ENCODE results near the gene LHX3. TPM values are rescaled to one million over a fixed set of nuclear protein-coding genes. Genes with fewer than 3 reads are reported as not detected.
A peak's percentile ranks its signal among the peaks of the same experiment; 100 is the strongest.

Gene LHX3
- total RNA-seq, 2 donors from 2014 or later = not detected

GRCh38 chr9:136244122-136244968, 39.4 kb upstream of the LHX3 start:
- Histone ChIP-seq H3K9me3 (no peaks in the 10 kb centered on the region), H3K4me3 (peak overlapping the region; percentile 83), H3K27ac (no peak overlapping the region), H3K36me3 (no peaks in the 10 kb centered on the region), H3K27me3 (replicated peaks; ENCODE audit: insufficient read depth) (no peaks in the 10 kb centered on the region), H3K4me1 (ENCODE audit: control insufficient read depth in 1 of 2, low read depth in 2 of 2) (peaks cover 8 to 13% of the 10 kb centered on the region in 2 donors)
- DNase-seq (ENCODE audit: low spot score) (no peak), ATAC-seq (ENCODE audit: insufficient number of reproducible peaks, low FRiP score, low read depth) (no peak)
- TF ChIP-seq, protein P1, sequence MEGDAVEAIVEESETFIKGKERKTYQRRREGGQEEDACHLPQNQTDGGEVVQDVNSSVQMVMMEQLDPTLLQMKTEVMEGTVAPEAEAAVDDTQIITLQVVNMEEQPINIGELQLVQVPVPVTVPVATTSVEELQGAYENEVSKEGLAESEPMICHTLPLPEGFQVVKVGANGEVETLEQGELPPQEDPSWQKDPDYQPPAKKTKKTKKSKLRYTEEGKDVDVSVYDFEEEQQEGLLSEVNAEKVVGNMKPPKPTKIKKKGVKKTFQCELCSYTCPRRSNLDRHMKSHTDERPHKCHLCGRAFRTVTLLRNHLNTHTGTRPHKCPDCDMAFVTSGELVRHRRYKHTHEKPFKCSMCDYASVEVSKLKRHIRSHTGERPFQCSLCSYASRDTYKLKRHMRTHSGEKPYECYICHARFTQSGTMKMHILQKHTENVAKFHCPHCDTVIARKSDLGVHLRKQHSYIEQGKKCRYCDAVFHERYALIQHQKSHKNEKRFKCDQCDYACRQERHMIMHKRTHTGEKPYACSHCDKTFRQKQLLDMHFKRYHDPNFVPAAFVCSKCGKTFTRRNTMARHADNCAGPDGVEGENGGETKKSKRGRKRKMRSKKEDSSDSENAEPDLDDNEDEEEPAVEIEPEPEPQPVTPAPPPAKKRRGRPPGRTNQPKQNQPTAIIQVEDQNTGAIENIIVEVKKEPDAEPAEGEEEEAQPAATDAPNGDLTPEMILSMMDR (IDR thresholded peaks at IDR 0.05) = no peak

DNA sequence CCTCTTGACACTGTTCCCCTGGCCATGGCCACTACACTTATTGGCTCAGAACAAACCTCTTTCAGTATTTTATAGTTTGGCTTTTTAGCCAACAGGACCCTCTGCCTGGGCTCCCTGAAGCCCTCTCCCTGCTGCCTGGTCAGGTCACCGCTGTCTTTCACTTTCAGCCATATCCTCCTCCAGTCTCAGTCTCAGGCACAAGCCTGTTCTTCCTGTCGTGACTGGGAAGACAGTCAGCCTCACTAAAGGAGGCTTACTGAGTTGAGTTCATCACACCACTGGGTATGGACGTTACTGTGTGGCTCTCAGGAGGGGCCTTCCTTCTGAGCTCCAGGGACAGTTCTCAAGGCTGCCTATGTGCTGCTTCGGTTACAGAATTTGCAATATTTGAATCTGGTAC, 38.7 kb upstream of the LHX3 start:
- DNase-seq (ENCODE audit: low spot score) = no peak
- H3K4me1 ChIP-seq (ENCODE audit: control insufficient read depth in 1 of 2, low read depth in 2 of 2) = peaks cover 8 to 13% of the 10 kb centered on the region in 2 donors
- TF ChIP-seq, protein P1 (IDR thresholded peaks at IDR 0.05) = no peak

GRCh38 chr9:136242918-136243525, 38.1 kb upstream of the LHX3 start:
- Histone ChIP-seq H3K27ac (no peak overlapping the region), H3K9me3 (no peaks in the 10 kb centered on the region), H3K4me1 (ENCODE audit: control insufficient read depth in 1 of 2, low read depth in 2 of 2) (peaks cover 8 to 13% of the 10 kb centered on the region in 2 donors), H3K4me3 (no peak overlapping the region), H3K27me3 (replicated peaks; ENCODE audit: insufficient read depth) (no peaks in the 10 kb centered on the region), H3K36me3 (no peaks in the 10 kb centered on the region)
- no peak for DNase-seq (ENCODE audit: low spot score)
- no peak for ATAC-seq (ENCODE audit: insufficient number of reproducible peaks, low FRiP score, low read depth)
- TF ChIP-seq, protein P1 (IDR thresholded peaks at IDR 0.05) = no peak

More for the DNA sequence above, 38.7 kb upstream of the LHX3 start:
- H3K27me3 ChIP-seq (replicated peaks; ENCODE audit: insufficient read depth) = no peaks in the 10 kb centered on the region
- H3K4me3 ChIP-seq = no peak overlapping the region
- no peaks in the 10 kb centered on the region for H3K9me3 ChIP-seq
- ATAC-seq (ENCODE audit: insufficient number of reproducible peaks, low FRiP score, low read depth) = no peak
- no peaks in the 10 kb centered on the region for H3K36me3 ChIP-seq
- no peak overlapping the region for H3K27ac ChIP-seq

GRCh38 chr9:136242248-136242647, 37.3 kb upstream of the LHX3 start:
- TF ChIP-seq, protein P1 (IDR thresholded peaks at IDR 0.05) = no peak
- peaks cover 8 to 13% of the 10 kb centered on the region in 2 donors for H3K4me1 ChIP-seq (ENCODE audit: control insufficient read depth in 1 of 2, low read depth in 2 of 2)
- no peak for ATAC-seq (ENCODE audit: insufficient number of reproducible peaks, low FRiP score, low read depth)

GRCh38 chr9:136241542-136241941, 36.6 kb upstream of the LHX3 start:
- no peak for DNase-seq (ENCODE audit: low spot score)
- Histone ChIP-seq H3K36me3 (no peaks in the 10 kb centered on the region), H3K9me3 (no peaks in the 10 kb centered on the region), H3K27ac (no peak overlapping the region), H3K27me3 (replicated peaks; ENCODE audit: insufficient read depth) (no peaks in the 10 kb centered on the region), H3K4me1 (ENCODE audit: control insufficient read depth in 1 of 2, low read depth in 2 of 2) (peaks cover 8 to 13% of the 10 kb centered on the region in 2 donors), H3K4me3 (no peak overlapping the region)
- no peak for ATAC-seq (ENCODE audit: insufficient number of reproducible peaks, low FRiP score, low read depth)
- TF ChIP-seq, protein P1 (IDR thresholded peaks at IDR 0.05) = no peak

More at GRCh38 chr9:136242248-136242647, 37.3 kb upstream of the LHX3 start:
- DNase-seq (ENCODE audit: low spot score) = no peak
- Histone ChIP-seq H3K9me3 (no peaks in the 10 kb centered on the region), H3K36me3 (no peaks in the 10 kb centered on the region), H3K27ac (no peak overlapping the region), H3K27me3 (replicated peaks; ENCODE audit: insufficient read depth) (no peaks in the 10 kb centered on the region), H3K4me3 (no peak overlapping the region)
